ENCODE data around the gene UNC13B.
"Not testable (repeated sequence)": the region's sequence is repeated elsewhere in the genome, so short reads cannot be mapped to it uniquely, and the experiment has no call there.

The UNC13B gene

GRCh38 chr9:35397216-35397698 is 235.4 kb downstream of the UNC13B start:
- no peak overlapping the region for H3K27ac ChIP-seq (ENCODE audit: low read length)
- H3K27me3 ChIP-seq (ENCODE audit: control insufficient read depth, insufficient read depth, low read length): no peaks in the 10 kb centered on the region
- DNase-seq (ENCODE audit: low read depth, low spot score): no peak
- H3K4me1 ChIP-seq (ENCODE audit: control insufficient read depth, insufficient read depth, low read length): no peaks in the 10 kb centered on the region
- H3K4me3 ChIP-seq (ENCODE audit: low read length): no peak overlapping the region
- H3K9me3 ChIP-seq (ENCODE audit: control insufficient read depth, insufficient read depth, low read length): no peaks in the 10 kb centered on the region
- peaks cover 9% of the 10 kb centered on the region; the same call in 1 of the 2 replicates for H3K36me3 ChIP-seq (ENCODE audit: control insufficient read depth, insufficient read depth, low read length)
- WGBS (ENCODE audit: insufficient coverage, insufficient read length): no CpG with 5 or more reads among the region's 3 CpGs

GRCh38 chr9:35397923-35398322 is 236.1 kb downstream of the UNC13B start:
- Histone ChIP-seq H3K27me3 (ENCODE audit: control insufficient read depth, insufficient read depth, low read length) (no peaks in the 10 kb centered on the region), H3K27ac (ENCODE audit: low read length) (no peak overlapping the region), H3K4me1 (ENCODE audit: control insufficient read depth, insufficient read depth, low read length) (no peaks in the 10 kb centered on the region), H3K36me3 (ENCODE audit: control insufficient read depth, insufficient read depth, low read length) (peaks cover 9% of the 10 kb centered on the region; the same call in 1 of the 2 replicates), H3K4me3 (ENCODE audit: low read length) (no peak overlapping the region), H3K9me3 (ENCODE audit: control insufficient read depth, insufficient read depth, low read length) (no peaks in the 10 kb centered on the region)
- DNase-seq (ENCODE audit: low read depth, low spot score): no peak
- no CpG with 5 or more reads among the region's 1 CpG for WGBS (ENCODE audit: insufficient coverage, insufficient read length)

- WGBS (ENCODE audit: insufficient coverage, insufficient read length): no CpG with 5 or more reads among the region's 16 CpGs
- Histone ChIP-seq H3K27ac (ENCODE audit: low read length) (no peak overlapping the region), H3K4me3 (ENCODE audit: low read length) (no peak overlapping the region), H3K36me3 (ENCODE audit: control insufficient read depth, insufficient read depth, low read length) (peaks cover 9% of the 10 kb centered on the region; the same call in 1 of the 2 replicates), H3K27me3 (ENCODE audit: control insufficient read depth, insufficient read depth, low read length) (no peaks in the 10 kb centered on the region), H3K9me3 (ENCODE audit: control insufficient read depth, insufficient read depth, low read length) (no peaks in the 10 kb centered on the region), H3K4me1 (ENCODE audit: control insufficient read depth, insufficient read depth, low read length) (no peaks in the 10 kb centered on the region)
- DNase-seq (ENCODE audit: low read depth, low spot score): no peak
Observed at GRCh38 chr9:35398651-35399335, 237.0 kb downstream of the UNC13B start.

GRCh38 chr9:35404865-35405264 is 243.1 kb downstream of the UNC13B start:
- H3K4me3 ChIP-seq (ENCODE audit: low read length): no peak overlapping the region
- DNase-seq (ENCODE audit: low read depth, low spot score): no peak

GRCh38 chr9:35406183-35406959 is 244.6 kb downstream of the UNC13B start:
- H3K4me3 ChIP-seq (ENCODE audit: low read length): peak overlapping the region; percentile 21; the same call in 1 of the 2 replicates
- peak; percentile 80 for DNase-seq (ENCODE audit: low read depth, low spot score)
- H3K9me3 ChIP-seq (ENCODE audit: control insufficient read depth, insufficient read depth, low read length): no peaks in the 10 kb centered on the region
- H3K27me3 ChIP-seq (ENCODE audit: control insufficient read depth, insufficient read depth, low read length): no peaks in the 10 kb centered on the region
- no peaks in the 10 kb centered on the region for H3K4me1 ChIP-seq (ENCODE audit: control insufficient read depth, insufficient read depth, low read length)
- no CpG with 5 or more reads among the region's 28 CpGs for WGBS (ENCODE audit: insufficient coverage, insufficient read length)
- no peak overlapping the region for H3K27ac ChIP-seq (ENCODE audit: low read length)
- H3K36me3 ChIP-seq (ENCODE audit: control insufficient read depth, insufficient read depth, low read length): no peaks in the 10 kb centered on the region

More at GRCh38 chr9:35404865-35405264, 243.1 kb downstream of the UNC13B start:
- Histone ChIP-seq H3K27ac (ENCODE audit: low read length) (no peak overlapping the region), H3K27me3 (ENCODE audit: control insufficient read depth, insufficient read depth, low read length) (no peaks in the 10 kb centered on the region), H3K9me3 (ENCODE audit: control insufficient read depth, insufficient read depth, low read length) (no peaks in the 10 kb centered on the region), H3K36me3 (ENCODE audit: control insufficient read depth, insufficient read depth, low read length) (no peaks in the 10 kb centered on the region), H3K4me1 (ENCODE audit: control insufficient read depth, insufficient read depth, low read length) (no peaks in the 10 kb centered on the region)
- no CpG with 5 or more reads among the region's 3 CpGs for WGBS (ENCODE audit: insufficient coverage, insufficient read length)

- DNase-seq (ENCODE audit: low read depth, low spot score): no peak
- no peaks in the 10 kb centered on the region for H3K36me3 ChIP-seq (ENCODE audit: control insufficient read depth, insufficient read depth, low read length)
- no peaks in the 10 kb centered on the region for H3K9me3 ChIP-seq (ENCODE audit: control insufficient read depth, insufficient read depth, low read length)
- WGBS (ENCODE audit: insufficient coverage, insufficient read length): no CpG with 5 or more reads among the region's 3 CpGs
- H3K4me3 ChIP-seq (ENCODE audit: low read length): no peak overlapping the region
- H3K4me1 ChIP-seq (ENCODE audit: control insufficient read depth, insufficient read depth, low read length): no peaks in the 10 kb centered on the region
- no peaks in the 10 kb centered on the region for H3K27me3 ChIP-seq (ENCODE audit: control insufficient read depth, insufficient read depth, low read length)
- no peak overlapping the region for H3K27ac ChIP-seq (ENCODE audit: low read length)
Observed at GRCh38 chr9:35407846-35408245, 246.0 kb downstream of the UNC13B start.

- not testable (repeated sequence) for H3K27me3 ChIP-seq (ENCODE audit: control insufficient read depth, insufficient read depth, low read length); H3K27ac ChIP-seq (ENCODE audit: low read length); H3K9me3 ChIP-seq (ENCODE audit: control insufficient read depth, insufficient read depth, low read length); H3K4me1 ChIP-seq (ENCODE audit: control insufficient read depth, insufficient read depth, low read length); DNase-seq (ENCODE audit: low read depth, low spot score); H3K36me3 ChIP-seq (ENCODE audit: control insufficient read depth, insufficient read depth, low read length); H3K4me3 ChIP-seq (ENCODE audit: low read length)
- no CpG with 5 or more reads among the region's 5 CpGs for WGBS (ENCODE audit: insufficient coverage, insufficient read length)
Observed at GRCh38 chr9:35409434-35409833, 247.6 kb downstream of the UNC13B start.

GRCh38 chr9:35414889-35415288 is 253.1 kb downstream of the UNC13B start:
- Histone ChIP-seq H3K9me3 (ENCODE audit: control insufficient read depth, insufficient read depth, low read length) (no peaks in the 10 kb centered on the region), H3K27me3 (ENCODE audit: control insufficient read depth, insufficient read depth, low read length) (no peaks in the 10 kb centered on the region), H3K27ac (ENCODE audit: low read length) (no peak overlapping the region), H3K4me1 (ENCODE audit: control insufficient read depth, insufficient read depth, low read length) (peaks cover 1% of the 10 kb centered on the region), H3K4me3 (ENCODE audit: low read length) (no peak overlapping the region), H3K36me3 (ENCODE audit: control insufficient read depth, insufficient read depth, low read length) (no peaks in the 10 kb centered on the region)
- WGBS (ENCODE audit: insufficient coverage, insufficient read length): no CpG with 5 or more reads among the region's 1 CpG
- DNase-seq (ENCODE audit: low read depth, low spot score): no peak

GRCh38 chr9:35415402-35416097 is 253.7 kb downstream of the UNC13B start:
- Histone ChIP-seq H3K9me3 (ENCODE audit: control insufficient read depth, insufficient read depth, low read length) (no peaks in the 10 kb centered on the region), H3K36me3 (ENCODE audit: control insufficient read depth, insufficient read depth, low read length) (no peaks in the 10 kb centered on the region), H3K27me3 (ENCODE audit: control insufficient read depth, insufficient read depth, low read length) (no peaks in the 10 kb centered on the region), H3K4me1 (ENCODE audit: control insufficient read depth, insufficient read depth, low read length) (peaks cover 1% of the 10 kb centered on the region), H3K27ac (ENCODE audit: low read length) (no peak overlapping the region), H3K4me3 (ENCODE audit: low read length) (no peak overlapping the region)
- no CpG with 5 or more reads among the region's 6 CpGs for WGBS (ENCODE audit: insufficient coverage, insufficient read length)
- no peak for DNase-seq (ENCODE audit: low read depth, low spot score)

GRCh38 chr9:35416098-35416427 is 254.3 kb downstream of the UNC13B start:
- WGBS (ENCODE audit: insufficient coverage, insufficient read length): no CpG with 5 or more reads among the region's 2 CpGs
- Histone ChIP-seq H3K9me3 (ENCODE audit: control insufficient read depth, insufficient read depth, low read length) (no peaks in the 10 kb centered on the region), H3K27ac (ENCODE audit: low read length) (no peak overlapping the region), H3K27me3 (ENCODE audit: control insufficient read depth, insufficient read depth, low read length) (no peaks in the 10 kb centered on the region), H3K4me3 (ENCODE audit: low read length) (no peak overlapping the region), H3K36me3 (ENCODE audit: control insufficient read depth, insufficient read depth, low read length) (no peaks in the 10 kb centered on the region), H3K4me1 (ENCODE audit: control insufficient read depth, insufficient read depth, low read length) (peaks cover 1% of the 10 kb centered on the region)
- no peak for DNase-seq (ENCODE audit: low read depth, low spot score)
